Measurements from ENCODE around the gene LRR1. TPM values are rescaled to one million over a fixed set of nuclear protein-coding genes. Genes with fewer than 3 reads are reported as not detected.

Gene LRR1
- total and polyA plus RNA-seq, 12 donors, result 4.7 to 20.9 (median 10.0) TPM

DNA sequence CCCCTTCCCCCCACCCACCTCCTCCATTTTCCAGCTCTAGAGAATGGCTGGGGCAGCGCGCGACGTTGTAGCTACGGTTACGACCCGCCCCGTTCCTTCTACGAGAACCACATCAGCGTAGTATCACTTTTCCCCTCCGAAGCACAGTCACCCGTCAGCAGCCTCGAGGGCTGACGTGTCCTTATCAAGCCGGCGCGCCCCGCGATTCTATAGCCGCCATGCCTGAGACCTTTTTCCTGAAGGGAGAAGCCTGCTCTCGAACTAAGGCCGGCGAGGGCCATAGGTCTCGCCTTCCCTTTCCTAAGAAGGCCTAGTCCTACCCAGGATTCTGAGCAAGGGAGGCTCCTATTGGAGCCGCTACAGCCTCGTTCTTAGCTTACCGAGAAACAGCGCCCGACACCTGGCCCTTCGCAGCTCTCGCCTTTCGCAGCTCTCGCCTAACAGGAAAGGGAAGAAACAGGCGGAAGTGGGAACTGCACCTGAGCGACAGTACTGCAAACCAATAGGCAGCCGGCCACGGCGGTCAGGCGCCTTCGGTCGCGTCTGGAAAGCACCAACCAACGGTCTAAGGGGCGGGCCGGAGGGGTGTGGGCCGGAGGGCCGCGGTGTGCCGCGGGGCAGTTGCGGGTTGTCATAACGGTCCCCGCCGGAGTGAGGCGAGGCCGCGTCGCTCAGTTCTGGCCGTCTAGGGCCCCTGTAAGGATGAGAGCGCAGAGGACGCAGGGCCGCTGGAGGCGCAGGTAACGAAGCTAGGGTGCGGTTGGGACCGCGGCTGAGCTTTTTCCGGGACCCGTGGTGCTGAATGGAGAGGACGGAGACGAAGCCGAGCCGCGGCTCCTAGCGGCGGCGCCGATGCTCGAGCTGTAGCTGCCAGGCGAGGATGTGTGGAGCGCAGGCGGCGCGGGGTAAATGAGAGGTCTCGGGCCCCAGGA, 21.7 kb downstream of the LRR1 start, which contains the start of the genes MGAT2 and RPL36AL:
Gene MGAT2, plus strand, starts transcription at position 618 of the 932 bp plus-strand sequence. CDS start 470 bp downstream, outside the sequence.
Gene RPL36AL, minus strand, starts transcription at position 445 of the 932 bp plus-strand sequence. CDS start 1,522 bp downstream, outside the sequence.
- Histone ChIP-seq H3K4me3 (peak within 1 kb of the TSS; percentile 65 to 92 (median 72)), H3K9me3 (replicated peaks in 1 of 3) (no peaks in the 10 kb centered on the region), H3K4me1 (replicated peaks in 1 of 2) (peaks cover 18 to 53% of the 10 kb centered on the region in 2 donors), H3K27ac (peak within 1 kb of the TSS; percentile 91 to 97 (median 93)), H3K27me3 (no peaks in the 10 kb centered on the region), H3K36me3 (replicated peaks in 1 of 2) (peaks cover 0 to 16% of the 10 kb centered on the region in 2 donors)
- 0% methylated on average over 29 to 85 of the region's 85 CpGs for WGBS, 4 donors
- peak; percentile 85 to 99 for TF ChIP-seq POLR2A (IDR thresholded peaks at IDR 0.05)
- TF ChIP-seq, protein P1, sequence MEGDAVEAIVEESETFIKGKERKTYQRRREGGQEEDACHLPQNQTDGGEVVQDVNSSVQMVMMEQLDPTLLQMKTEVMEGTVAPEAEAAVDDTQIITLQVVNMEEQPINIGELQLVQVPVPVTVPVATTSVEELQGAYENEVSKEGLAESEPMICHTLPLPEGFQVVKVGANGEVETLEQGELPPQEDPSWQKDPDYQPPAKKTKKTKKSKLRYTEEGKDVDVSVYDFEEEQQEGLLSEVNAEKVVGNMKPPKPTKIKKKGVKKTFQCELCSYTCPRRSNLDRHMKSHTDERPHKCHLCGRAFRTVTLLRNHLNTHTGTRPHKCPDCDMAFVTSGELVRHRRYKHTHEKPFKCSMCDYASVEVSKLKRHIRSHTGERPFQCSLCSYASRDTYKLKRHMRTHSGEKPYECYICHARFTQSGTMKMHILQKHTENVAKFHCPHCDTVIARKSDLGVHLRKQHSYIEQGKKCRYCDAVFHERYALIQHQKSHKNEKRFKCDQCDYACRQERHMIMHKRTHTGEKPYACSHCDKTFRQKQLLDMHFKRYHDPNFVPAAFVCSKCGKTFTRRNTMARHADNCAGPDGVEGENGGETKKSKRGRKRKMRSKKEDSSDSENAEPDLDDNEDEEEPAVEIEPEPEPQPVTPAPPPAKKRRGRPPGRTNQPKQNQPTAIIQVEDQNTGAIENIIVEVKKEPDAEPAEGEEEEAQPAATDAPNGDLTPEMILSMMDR (IDR thresholded peaks at IDR 0.05), result peak in 4 of 6 experiments; percentile 22 to 45 (median 32)
- DNase-seq, result peak; percentile 98 to 99 (median 99)
- intact Hi-C loops (cut with DNase I), result no loop called here

GRCh38 chr14:49621114-49621881, 22.6 kb downstream of the LRR1 start:
- Histone ChIP-seq H3K4me1 (replicated peaks in 1 of 2) (peaks cover 18 to 53% of the 10 kb centered on the region in 2 donors), H3K9me3 (replicated peaks in 1 of 3) (no peaks in the 10 kb centered on the region), H3K27ac (peak overlapping the region; percentile 91 to 97 (median 93)), H3K4me3 (peak overlapping the region; percentile 65 to 92 (median 70)), H3K36me3 (replicated peaks in 1 of 2) (peaks cover 0 to 25% of the 10 kb centered on the region in 2 donors), H3K27me3 (no peaks in the 10 kb centered on the region)
- TF ChIP-seq, protein P1 (IDR thresholded peaks at IDR 0.05), result no peak
- TF ChIP-seq POLR2A (IDR thresholded peaks at IDR 0.05), result no peak
- intact Hi-C loops (cut with DNase I), result no loop called here
- DNase-seq, result peak; percentile 58 to 85 (median 69)
- WGBS, 4 donors, result 2 to 31% (median 5%) methylated on average over 5 to 65 of the region's 65 CpGs

DNA sequence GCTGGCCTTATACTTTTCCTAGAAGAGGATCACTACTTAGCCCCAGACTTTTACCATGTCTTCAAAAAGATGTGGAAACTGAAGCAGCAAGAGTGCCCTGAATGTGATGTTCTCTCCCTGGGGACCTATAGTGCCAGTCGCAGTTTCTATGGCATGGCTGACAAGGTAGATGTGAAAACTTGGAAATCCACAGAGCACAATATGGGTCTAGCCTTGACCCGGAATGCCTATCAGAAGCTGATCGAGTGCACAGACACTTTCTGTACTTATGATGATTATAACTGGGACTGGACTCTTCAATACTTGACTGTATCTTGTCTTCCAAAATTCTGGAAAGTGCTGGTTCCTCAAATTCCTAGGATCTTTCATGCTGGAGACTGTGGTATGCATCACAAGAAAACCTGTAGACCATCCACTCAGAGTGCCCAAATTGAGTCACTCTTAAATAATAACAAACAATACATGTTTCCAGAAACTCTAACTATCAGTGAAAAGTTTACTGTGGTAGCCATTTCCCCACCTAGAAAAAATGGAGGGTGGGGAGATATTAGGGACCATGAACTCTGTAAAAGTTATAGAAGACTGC, 23.4 kb downstream of the LRR1 start:
- TF ChIP-seq, protein P1 (IDR thresholded peaks at IDR 0.05), result no peak
- no peak for TF ChIP-seq POLR2A (IDR thresholded peaks at IDR 0.05)
- intact Hi-C loops (cut with DNase I), result no loop called here
- H3K36me3 ChIP-seq (replicated peaks in 1 of 2), result peaks cover 0 to 25% of the 10 kb centered on the region in 2 donors
- H3K27me3 ChIP-seq, result no peaks in the 10 kb centered on the region
- no peak for DNase-seq
- H3K27ac ChIP-seq, result peak overlapping the region in 4 of 5 donors; percentile 15 to 97 (median 92)
- no peaks in the 10 kb centered on the region for H3K9me3 ChIP-seq (replicated peaks in 1 of 3)
- peak overlapping the region in 2 of 4 donors; percentile 65 to 70 for H3K4me3 ChIP-seq
- H3K4me1 ChIP-seq (replicated peaks in 1 of 2), result peaks cover 18 to 53% of the 10 kb centered on the region in 2 donors
- WGBS, 4 donors, result 9 to 54% (median 37%) methylated on average over 3 of the region's 3 CpGs

Measured in adrenal gland (tissue), 12 donors.